HG02642 (cell line): Measurements from ENCODE around the gene TACSTD2.
"Not testable (repeated sequence)": the region's sequence is repeated elsewhere in the genome, so short reads cannot be mapped to it uniquely, and the experiment has no call there.

ENCODE experiments used
- ATAC-seq: cut with Tn5 transposase; IDR thresholded peaks from one replicate; pipeline ENCODE4 v1.9.1; 2021; ENCODE audit warnings: mild to moderate bottlenecking; ENCODE audit not compliant: unreplicated experiment, poor library complexity

The TACSTD2 gene

DNA sequence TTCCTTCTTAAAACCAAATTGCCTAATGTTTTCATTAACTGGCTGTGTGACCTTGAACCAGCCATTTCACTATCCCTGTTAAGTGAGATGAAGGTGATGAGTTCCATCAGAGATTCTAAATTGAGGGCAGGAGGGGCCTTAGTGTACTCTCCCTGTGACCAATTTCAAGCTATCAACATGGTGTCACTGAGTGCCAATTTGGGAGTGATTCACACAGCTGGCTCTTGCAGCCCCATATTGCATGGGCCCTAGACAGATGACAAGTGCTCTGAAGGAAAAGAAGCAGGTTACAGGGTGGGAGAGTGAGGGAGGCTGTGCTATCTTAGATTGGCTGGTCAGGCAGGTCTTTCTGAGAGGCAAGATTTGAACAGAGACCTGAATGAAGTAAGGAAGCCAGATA lies 13.0 kb upstream of the TACSTD2 start:
- no peak for ATAC-seq

DNA sequence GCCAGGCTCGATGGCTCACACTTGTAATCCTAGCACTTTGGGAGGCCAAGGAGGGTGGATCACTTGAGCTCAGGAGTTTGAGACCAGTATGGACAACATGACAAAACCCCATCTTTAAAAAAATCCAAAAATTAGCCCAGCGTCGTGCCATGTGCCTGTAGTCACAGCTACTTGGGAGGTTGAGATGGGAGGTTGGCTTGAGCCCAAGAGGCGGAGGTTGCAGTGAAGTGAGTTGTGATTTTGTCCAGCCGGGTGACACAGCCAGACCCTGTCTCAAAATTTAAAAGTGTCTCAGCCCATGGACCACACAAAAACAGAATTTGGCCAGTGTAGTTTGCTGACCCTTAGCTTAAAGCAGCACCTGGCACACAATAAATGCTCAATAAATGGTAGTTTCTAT lies 11.3 kb upstream of the TACSTD2 start:
- no peak for ATAC-seq

DNA sequence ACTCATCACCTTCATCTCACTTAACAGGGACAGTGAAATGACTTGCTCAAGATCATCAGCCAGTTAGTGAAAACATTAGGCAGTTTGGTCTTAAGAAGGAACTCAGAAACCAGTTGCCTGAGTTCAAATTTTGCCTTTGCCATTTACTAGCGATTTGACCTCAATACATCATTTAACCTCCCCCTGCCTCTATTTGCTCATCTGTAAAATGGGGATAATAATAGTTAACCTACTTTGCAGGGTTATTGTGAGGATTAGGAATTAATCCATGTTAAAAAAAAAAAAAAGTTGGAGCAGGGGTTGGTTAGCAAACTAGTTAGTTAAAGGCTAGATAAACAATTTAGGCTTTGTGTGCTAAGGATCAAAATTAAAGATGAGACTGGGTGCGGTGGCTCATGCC lies 10.6 kb upstream of the TACSTD2 start:
- no peak for ATAC-seq

DNA sequence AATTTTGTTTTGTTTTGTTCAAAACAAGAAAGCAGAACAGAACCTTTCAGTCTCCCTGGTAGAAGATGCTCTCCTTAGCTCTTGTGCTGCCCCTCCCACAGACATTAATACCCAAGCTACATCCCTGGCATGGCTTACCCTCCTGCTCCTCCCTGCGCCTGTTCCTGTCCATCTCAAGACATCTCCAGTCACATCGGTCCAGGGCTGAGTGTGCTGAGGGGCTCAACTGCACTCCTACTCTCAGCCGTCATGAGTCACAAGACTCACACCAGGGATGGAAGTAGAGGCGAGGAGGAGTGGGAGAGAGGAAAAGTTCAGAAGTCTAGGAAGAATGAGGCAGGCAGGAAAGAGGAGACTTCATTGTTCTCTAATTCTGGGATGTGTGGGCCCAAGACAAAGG lies 9.2 kb upstream of the TACSTD2 start:
- ATAC-seq = no peak

DNA sequence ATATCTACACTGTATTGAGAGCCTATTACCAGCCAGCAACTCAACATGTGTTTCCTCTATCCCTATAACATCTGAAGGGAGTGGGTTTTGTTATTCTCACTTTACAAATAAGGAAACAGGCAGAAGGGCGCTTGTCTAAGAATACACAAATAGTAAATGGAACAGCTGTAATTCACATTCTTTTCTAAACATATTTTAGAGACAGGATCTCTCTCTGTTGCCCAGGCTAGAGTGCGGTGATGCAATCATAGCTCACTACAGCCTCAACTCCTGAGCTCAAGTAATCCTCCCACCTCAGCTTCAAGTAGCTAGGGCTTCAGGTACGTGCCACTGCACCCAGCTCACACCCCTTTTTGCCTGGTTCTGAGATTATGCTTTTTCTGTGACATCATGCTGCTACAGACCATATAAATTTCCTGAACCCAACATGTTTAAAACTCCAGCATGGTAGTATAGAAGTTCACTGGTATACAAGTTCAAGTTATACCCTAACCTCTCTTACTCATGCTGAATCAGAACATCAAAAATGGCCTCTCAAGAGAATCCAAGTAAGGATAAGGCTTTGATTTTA lies 8.6 kb upstream of the TACSTD2 start:
- ATAC-seq = no peak

DNA sequence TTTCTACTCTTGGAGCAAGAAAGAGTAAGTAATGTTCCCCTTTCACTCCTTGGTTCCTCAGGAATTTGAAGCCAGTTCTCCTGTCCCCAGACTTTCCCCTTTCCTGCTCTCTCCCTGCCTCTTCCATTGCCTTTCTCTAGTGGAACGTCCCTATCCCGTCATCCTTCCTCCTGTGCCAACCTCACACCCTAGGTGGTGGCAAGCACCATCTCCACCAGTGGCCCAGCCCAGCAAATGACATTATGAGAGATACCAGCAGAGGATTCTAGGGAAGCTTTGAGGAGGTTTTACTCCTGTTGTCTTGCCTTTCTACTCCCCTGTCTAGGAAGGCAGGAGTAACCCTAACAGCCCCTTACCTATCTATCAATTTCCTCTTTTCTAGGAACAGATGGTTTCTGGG lies 8.1 kb upstream of the TACSTD2 start:
- ATAC-seq = no peak

DNA sequence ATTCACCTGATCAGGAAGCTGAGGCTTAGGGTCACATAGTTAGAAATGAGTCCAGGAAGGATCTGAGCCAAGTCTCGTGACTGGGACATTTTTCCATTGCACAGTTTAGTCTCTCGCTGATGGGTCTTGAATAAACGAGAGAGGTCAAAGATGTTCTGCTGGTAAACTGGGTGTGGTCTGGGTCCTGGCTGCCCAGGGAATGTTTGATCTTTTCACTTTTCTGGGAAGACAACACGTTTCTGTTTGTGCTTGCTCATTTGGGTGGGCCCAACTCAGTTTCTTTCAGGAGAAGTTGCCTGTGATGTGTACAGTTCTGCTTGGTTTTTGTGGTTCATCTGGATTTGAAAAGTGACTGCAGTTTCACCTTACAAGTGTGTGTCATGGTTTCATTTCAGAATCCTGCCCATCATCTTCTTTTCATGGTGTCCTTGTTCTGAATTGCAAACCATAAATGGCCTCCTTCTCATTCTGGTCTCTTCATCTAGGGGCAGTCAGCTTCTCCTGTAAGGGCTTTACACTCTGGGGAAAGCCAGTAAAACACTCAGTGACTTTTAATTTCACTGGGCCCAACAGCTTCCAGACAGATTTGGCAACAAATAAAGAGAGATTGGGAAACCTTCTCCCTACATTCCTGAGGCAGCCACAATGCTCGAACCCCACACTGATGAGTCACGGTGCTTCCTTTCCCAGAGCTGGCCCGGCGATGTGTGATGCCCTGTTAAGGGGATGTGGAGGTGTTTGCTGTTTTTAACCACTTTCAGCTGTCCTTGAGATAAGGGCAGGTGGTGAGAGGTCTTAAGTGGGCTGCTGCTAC lies 7.2 kb upstream of the TACSTD2 start:
- ATAC-seq = peak; percentile 73

DNA sequence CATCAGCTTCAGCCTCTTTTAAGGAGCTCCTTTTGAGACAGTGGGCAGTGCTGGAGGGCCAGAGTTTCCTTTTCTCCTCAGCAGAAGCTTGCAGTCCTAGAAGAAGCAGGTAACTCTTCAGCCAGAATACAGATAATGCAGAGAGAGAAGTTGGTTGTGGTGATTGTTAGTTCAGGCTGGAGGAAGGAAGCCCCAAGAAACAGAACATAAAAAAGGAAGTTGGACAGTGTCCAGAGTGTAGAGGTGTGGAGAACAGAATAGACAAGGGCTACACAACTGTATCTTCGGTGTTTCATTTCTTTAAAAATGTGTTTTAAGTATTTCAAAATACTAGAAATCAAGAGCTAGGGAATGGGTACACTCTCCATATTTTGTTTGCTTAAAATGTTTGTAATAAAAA lies 6.4 kb upstream of the TACSTD2 start:
- ATAC-seq = no peak

DNA sequence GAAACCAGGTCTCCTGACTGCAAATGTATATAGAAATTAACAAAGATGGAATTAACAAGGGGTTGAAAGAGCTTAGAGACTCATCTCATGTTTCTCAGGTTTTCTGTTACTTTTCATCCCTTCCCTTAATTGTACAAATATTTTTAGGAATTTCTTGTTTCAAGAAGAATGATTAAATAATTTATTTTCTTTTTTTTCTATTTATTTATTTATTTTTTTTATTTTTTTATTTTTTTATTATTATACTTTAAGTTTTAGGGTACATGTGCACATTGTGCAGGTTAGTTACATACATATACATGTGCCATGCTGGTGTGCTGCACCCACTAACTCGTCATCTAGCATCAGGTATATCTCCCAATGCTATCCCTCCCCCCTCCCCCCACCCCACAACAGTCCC lies 5.1 kb upstream of the TACSTD2 start:
- not testable (repeated sequence) for ATAC-seq

DNA sequence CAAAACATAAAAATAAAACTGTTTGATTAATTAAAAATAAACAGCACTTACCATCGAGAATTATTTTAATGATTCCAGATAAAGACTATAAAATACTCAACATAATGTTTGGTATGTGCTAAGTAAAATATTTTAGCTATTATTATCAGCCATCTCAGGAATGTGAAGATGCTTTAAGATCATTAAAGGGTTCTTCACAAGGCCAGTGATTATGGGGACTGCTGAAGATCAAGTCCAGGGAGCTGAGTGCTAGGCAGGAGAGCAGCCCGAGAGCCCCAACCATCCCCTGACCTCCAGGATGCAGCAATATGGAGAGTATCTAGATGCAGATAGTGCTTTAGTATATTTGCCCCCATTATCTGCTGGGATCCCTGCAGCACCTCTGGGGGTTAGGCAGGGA lies 4.6 kb upstream of the TACSTD2 start:
- ATAC-seq = no peak

DNA sequence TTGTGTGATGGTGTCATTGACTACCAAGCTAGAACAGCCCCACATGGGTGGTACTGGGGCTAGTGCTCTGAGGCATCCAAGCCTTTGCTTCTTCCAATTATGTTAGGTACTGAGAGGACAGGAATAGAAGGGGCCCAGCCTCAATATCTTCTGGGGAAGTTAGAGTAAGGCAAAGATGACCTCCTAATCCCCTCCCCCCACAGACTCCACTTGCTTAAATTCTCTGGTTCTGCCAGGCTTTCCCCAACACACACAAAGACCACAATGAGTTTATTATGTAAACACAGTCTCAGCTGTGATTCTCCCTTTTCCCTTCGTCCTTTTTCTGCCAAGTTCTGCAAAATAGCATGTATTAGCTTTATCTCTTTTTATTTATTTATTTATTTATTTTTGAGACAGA lies 3.1 kb upstream of the TACSTD2 start:
- ATAC-seq = no peak

DNA sequence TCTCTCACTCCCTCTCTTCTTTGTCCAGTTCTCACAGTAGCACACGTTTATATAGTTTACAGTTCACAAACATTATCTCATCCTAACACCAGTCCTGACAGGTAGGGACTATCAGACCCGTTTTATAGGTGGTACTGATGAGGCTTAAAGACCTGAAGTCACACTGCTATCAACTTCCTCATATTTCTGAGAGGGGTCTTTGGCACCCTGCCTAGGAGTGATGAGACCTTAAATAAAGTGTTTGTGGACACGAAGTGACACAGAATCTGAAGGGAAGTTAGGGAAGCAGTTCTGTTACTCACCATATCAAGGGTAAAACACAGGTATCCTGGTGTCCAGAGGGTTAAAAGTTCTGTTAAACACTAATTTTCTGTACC lies 590 bp upstream of the TACSTD2 start:
- no peak for ATAC-seq

DNA sequence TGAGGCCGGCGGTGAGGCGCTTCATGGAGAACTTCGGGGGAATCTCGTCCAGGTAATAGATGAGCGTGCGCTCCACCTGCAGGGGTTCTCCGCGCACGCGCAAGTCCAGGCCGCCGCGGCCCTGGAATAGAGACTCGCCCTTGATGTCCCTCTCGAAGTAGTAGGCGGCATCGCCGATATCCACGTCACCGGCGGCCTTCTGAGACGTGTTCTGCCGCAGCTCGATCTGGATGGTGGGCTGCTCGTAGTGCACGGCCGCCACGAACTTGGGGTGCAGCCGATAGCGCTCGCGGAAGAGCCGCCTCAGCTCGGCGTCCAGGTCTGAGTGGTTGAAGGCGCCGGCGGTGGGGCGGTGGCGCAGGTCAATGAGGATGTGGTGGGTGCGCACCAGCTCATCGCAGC lies 726 bp downstream of the TACSTD2 start:
- no peak for ATAC-seq

DNA sequence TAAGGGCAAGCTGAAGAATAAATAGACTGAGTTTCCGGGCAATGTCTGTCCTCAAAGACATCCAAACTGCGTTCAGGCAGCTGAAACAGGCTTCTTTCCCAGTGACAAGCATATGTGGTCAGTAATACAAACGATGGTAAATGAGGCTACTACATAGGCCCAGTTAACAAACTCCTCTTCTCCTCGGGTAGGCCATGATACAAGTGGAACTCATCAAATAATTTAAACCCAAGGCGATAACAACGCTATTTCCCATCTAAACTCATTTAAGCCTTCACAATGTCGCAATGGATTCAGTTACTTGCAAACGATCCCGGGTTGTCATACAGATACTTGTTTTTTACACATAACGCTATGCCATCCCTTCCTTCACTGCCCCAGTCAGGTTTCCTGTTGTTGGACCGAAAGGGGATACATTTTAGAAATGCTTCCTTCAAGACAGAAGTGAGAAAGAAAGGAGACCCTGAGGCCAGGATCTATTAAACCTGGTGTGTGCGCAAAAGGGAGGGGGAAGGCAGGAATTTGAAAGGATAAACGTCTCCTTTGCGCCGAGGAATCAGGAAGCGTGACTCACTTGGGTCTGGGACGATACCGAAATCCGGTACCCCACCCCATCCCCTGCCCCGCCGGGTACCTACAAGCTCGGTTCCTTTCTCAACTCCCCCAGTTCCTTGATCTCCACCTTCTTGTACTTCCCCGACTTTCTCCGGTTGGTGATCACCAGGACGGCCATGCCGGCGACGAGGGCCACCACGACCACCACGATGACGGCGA lies 1.3 kb downstream of the TACSTD2 start:
- no peak for ATAC-seq

DNA sequence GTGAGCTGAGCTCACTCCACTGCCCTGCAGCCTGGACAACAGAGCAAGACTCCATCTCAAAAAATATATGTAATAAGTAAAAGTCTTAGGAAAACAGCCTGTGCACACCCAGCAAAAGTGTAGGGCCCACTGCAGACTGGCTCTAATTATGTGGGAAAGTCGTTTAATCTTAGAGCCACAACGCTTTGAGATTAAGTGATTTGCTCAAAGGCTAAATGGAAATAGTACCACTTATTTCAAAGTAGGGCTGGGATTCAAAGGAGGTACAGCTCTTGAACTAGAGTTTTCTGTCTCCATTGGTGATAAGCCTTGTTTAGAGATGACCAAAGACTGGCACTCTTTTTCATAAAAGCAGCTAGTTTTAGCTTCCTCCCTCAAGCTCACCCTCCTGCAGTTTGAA lies 2.2 kb downstream of the TACSTD2 start:
- ATAC-seq = no peak

DNA sequence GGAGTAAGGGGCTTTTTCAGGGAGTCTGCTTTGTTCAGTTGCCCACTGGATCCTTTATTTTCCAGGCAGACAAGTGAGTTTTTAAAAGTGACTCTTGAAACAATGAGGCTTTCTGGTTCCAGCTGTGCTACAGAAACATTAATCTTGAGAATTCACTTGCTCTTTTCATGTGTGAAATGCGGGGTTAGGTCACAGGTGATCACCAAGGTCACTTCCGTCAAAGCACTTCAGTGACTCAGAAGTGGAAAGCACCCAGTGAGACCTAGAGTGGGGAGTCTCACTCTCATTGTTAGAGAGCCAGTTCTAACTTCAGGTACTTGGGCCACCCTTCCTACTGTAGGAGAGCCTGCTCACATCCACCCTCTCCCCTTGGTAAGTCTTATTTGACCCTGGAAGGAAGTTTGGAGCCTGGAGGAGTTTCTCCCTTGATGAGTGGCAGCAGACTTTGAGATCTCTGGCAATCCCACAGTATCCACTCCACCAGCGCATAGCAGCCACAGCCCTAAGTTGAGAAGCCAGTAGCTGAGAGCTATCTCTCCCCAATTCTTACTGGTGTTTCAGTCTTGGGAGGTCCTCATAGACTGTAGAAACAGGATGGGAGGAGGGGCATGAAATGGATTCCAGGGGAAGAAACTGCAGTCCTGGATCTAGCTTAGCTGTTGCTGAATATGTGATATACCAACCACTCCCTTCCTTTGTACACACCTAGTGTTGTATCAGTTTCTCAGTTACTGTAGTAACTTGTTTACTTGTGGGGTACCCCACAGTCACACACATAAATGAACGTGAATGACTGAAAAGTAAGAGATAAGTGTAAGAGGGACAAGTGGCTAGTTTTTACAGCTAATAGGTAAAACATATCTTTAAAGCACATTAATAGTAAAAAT lies 3.1 kb downstream of the TACSTD2 start:
- ATAC-seq = peak; percentile 98

DNA sequence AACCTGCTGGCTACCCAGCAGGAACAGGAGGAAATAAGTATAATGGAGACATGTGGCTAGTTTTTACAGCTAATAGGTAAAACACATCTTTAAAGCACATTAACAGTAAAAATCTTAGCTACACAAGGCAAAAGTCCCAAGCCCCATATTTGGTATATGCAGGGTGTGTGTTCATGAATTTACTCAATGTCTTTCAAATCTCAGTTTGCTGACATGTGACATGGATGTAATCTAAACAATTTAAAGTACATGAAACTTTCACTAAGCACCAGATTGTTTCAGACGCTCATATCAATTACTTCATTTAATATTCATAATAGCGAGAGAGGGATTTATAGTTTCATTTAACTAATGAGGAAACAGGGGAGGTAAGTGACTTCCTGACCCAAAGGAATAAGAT lies 3.9 kb downstream of the TACSTD2 start:
- ATAC-seq = no peak

DNA sequence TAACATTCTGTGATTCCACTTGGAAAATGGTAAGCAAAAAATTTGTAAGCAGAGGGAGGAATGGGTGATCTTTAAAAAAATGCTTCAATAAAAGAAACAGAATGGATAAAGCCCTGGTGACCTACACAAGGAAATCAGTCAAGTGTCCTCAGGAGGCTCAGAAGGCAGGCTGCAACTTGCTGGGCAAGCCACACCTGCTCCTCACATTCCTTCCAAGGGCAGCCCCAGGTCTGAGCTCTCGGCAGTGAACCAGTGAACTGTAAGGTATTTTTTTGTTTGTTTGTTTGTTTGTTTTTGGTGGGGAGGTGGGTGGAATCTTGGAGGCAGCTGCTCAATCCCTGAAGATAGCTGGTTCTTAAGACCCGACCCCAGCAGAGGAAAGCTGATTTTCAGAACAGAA lies 4.4 kb downstream of the TACSTD2 start:
- ATAC-seq = no peak

DNA sequence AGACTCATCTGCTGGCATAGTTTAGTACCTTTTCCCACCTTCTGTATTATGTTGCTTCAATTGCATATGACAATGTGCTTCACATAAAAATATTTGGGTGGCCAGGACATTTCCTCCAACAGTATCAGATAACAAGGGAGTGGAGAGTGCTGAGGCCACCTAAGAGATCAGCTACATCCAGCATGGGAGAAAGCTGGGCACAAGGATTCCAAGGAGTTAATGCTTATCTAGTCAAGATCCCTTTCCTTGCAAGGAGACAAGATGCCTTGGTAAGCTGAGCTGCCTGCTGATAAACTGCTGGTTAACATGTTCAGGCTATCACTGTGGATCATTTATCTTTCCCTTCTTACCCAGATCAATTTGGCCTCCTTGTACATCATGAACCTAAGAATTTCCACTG lies 5.4 kb downstream of the TACSTD2 start:
- ATAC-seq = no peak

DNA sequence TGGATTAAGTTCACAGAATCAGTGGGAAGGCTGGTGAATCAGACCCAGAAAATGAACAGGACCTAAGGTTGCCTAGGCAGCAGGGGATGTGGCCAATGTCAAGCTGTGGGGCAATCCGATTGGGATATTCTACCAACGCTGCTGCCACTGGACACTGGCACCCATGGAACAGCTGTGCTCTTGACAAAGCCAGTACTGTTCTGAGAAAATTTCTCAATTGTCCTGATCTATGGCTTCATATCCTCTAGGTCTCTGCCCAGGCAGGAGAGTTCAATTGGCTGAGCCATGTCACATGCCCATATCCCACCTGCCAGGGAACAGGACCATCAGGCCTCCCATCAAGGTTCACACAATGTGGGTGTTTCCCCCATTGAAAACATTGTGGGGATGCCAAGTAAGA lies 6.2 kb downstream of the TACSTD2 start:
- no peak for ATAC-seq

DNA sequence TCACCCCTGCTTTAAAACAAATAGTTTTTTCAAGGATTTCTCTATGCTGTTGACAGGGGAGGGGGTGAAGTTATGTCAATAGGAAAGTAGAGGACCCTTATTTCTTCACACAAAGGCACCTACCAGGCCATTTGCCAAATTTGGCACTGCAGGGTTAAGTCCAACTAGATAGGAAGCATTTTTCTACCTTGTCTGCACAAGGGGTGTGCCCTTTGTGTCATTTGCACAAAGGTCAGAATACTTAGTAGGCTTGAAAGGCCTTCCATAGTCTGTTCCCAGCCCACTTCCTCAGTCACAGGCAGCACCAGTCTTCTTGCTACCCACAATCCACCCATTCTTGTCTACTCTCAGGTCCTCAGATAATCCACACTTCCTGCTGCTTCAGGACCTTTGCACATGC lies 7.0 kb downstream of the TACSTD2 start:
- no peak for ATAC-seq
